CD4-positive, alpha-beta T cell treated with Interleukin-4 for 1 hour (primary cell): ENCODE data around the gene CSNK1D.
"Not testable (repeated sequence)": the region's sequence is repeated elsewhere in the genome, so short reads cannot be mapped to it uniquely, and the experiment has no call there.

Experiments
- DNase-seq, 2 donors: peaks; one replicate each; pipeline ENCODE4 v3.0.0-alpha.2; 2020 to 2022

Gene CSNK1D

GRCh38 chr17:82272495-82273326 lies 789 bp downstream of the CSNK1D start:
- DNase-seq = peak; percentile 48 to 56

- DNase-seq = no peak
These were observed 2.1 kb downstream of the CSNK1D start for GRCh38 chr17:82271401-82271800.

- DNase-seq = no peak
These were observed 2.8 kb downstream of the CSNK1D start for GRCh38 chr17:82270651-82271050.

DNA sequence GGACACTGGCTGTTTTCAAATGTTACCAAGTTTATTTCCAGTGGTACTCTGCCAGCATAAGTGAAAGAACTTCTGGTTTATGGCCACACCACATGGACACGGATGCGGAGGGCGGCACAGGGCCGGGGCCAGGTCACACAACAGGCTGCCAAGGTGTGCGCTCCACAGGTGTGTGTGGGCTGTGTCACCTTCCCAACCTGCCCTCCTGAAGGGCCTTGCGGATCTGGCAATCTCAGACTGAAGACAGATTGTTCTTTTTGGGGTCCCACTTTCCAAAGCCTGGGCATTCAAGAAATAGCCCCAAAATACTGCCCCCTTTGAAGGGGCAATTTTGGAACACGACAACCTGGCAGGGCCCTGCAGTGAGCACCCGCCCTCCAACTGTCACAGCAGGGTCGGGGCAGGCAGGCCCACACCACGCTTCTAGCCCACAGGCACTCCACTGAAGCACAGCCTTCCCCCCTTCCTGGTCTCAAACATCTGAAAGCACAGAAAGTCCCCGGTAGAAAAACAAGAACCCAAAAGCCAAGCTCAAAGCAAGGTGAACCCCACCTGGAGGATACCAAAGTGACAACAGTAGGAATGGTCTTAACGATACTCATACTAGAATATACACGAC lies 3.5 kb downstream of the CSNK1D start:
- DNase-seq = no peak

DNA sequence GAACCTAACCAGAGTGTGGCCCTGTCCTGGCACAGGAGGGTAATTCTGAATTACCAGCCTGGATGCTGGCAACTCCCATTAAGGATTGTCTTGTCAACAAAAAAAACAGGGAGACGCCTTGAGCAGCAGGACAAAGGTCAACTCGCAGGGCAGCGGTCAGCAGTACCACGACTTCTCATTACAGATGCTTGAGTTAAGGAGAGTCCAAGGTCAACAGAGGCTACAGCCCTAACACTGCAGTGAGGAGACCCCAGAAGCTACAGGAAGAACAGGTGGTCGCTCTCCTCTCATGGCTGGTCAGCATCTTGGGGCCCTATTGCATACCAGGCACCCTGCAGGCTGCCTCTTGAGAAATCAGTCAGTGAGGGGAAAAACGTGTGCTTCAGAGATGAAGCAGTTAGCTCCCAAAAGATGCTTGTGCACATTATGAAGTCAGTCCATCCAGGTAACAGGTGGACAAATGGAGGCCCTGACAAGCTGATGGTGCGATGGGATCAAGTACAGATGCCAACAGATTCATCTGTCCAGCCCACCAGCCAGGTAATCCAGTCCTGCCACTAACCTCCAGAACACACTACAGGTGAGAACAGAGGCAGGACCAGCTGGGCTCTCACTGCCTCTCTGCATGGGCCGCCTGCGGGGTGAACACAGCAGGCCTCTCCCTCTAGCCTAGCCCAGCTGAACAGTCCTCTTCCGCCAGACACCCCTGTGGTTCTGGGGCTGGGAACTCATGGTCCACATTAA lies 4.2 kb downstream of the CSNK1D start:
- DNase-seq = no peak

GRCh38 chr17:82267575-82268379 lies 5.7 kb downstream of the CSNK1D start:
- DNase-seq = peak in 1 of 2 donors; percentile 68

- DNase-seq = no peak
These were observed 7.4 kb downstream of the CSNK1D start for GRCh38 chr17:82266142-82266541.

- DNase-seq = no peak
These were observed 9.9 kb downstream of the CSNK1D start for GRCh38 chr17:82263641-82264040.

GRCh38 chr17:82262344-82262743 lies 11.2 kb downstream of the CSNK1D start:
- no peak for DNase-seq

DNA sequence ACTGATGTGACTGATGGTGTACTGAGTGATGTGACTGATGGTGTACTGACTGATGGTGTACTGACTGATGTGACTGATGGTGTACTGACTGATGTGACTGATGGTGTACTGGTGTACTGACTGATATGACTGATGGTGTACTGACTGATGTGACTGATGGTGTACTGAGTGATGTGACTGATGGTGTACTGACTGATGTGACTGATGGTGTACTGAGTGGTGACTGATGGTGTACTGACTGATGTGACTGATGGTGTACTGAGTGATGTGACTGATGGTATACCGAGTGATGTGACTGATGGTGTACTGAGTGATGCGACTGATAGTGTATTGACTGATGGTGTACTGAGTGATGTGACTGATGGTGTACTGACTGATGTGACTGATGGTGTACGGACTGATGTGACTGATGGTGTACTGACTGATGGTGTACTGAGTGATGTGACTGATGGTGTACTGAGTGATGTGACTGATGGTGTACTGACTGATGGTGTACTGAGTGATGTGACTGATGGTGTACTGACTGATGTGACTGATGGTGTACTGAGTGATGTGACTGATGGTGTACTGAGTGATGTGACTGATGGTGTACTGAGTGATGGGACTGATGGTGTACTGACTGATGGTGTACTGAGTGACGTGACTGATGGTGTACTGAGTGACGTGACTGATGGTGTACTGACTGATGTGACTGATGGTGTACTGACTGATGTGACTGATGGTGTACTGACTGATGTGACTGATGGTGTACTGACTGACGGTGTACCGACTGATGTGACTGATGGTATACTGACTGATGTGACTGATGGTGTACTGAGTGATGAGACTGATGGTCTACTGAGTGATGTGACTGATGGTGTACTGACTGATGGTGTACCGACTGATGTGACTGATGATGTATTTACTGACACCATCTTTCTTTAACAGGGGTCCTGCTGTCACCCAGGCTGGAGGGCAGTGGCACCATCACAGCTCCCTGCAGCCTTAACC lies 13.2 kb downstream of the CSNK1D start:
- DNase-seq = not testable (repeated sequence)

DNA sequence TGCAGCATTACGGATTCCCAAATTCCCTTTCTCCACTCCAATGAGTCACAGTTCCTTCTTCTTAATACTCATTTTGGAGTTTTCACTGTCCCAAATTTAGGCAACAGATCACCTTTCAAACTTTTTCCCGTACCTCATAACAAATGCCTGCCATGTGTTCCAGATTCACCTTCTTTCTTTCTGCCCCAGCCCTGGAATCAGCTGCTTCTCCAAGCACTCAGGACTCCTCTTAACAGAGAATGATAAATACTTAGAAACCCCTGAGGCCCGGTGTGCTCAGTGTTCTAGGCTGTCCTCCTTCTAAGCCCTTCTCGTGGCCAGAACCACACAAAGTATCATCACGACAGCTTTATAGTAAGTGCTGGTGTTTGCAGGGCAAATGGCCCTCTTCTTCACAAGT lies 14.9 kb downstream of the CSNK1D start:
- DNase-seq = no peak

- peak; percentile 77 to 80 for DNase-seq
These were observed 16.0 kb downstream of the CSNK1D start for GRCh38 chr17:82257473-82257872.

GRCh38 chr17:82256242-82256885 lies 17.1 kb downstream of the CSNK1D start:
- DNase-seq = no peak

- DNase-seq = no peak
These were observed 18.0 kb downstream of the CSNK1D start for GRCh38 chr17:82255402-82255972.

GRCh38 chr17:82254746-82255145 lies 18.8 kb downstream of the CSNK1D start:
- DNase-seq = not testable (repeated sequence)

- not testable (repeated sequence) for DNase-seq
These were observed 19.4 kb downstream of the CSNK1D start for GRCh38 chr17:82254096-82254495.

DNA sequence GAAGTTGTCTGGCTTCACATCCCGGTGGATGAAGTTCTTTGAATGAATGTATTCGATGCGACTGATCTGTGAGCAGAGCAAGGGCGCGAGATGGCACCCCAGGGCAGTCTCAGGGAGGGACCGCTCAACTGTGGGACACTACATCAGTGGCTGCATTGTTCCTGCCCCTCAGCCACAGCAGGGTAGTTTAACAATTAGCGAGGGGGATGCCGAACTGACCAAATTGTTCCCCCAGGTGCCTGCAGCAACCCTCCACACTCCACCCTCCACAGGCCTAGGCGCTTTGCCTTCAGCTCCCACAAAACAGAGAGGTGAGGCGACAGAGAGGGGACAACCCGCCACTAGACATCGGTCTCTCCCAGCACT lies 20.3 kb downstream of the CSNK1D start:
- no peak for DNase-seq

DNA sequence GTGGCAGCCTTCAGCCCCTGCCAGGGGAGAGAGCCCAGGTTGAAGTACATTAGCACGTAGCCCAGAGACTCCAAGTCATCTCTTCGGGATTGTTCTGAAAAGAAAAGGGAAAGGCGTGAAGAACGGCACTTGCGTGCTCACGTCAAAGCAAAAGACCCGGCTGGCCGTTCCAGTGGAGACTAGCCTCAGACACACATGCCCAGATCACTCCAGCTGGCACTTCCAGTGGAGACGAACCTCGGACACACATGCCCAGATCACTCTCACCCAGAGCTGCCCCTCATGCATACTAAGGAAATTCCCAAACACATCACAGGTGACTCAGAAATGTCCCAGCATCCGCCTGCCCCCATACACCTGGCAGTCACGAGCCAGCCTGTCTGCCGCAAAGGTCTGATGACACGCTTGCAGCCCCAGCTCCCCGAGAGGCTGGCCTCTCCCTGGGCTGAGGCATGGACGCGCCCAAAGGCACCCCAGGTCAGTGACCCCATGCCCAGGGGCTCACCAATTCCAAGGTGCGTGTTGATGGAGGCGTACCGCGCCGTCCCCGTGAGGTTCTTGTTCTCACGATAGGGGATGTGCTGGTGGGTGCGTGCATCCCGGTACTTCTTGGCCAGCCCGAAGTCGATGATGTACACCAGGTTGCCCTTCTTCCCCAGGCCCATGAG lies 20.9 kb downstream of the CSNK1D start:
- DNase-seq = no peak

DNA sequence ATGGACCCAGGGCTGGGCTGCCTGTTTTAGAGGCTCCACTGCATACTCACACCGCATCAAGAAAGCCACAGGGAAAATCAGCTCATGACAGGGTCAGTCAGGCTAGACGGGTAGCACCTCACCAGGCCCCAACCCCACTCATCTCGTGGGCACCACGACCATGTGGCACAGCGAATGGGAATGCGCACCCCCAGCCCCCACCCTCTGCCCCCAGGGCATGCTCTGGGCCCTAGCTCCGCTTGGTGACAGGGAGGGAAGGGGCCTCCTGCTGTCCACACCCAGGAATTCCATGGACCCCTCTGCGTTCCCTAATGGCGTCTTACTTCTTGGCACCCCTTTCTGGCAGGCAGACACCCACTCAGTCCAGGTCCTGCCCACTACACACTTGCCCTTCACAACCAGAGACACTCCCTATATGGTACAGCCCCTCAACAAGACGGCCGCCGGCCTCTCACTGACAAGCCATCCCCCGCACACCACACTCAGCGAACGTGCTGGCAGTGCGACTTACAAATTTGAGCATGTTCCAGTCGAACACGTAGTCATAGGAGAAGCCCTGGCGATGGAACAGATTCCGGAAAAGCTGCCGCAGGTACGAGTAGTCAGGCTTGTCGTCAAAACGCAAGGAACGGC lies 22.5 kb downstream of the CSNK1D start:
- DNase-seq = no peak
